A549 (cell line): ENCODE results near the gene UQCC2. TPM values are rescaled to one million over a fixed set of nuclear protein-coding genes. Genes with fewer than 3 reads are reported as not detected.
A peak's percentile ranks its signal among the peaks of the same experiment; 100 is the strongest.

Source experiments
- ATAC-seq, 2 experiments: fragments of 200-7000 bp in 1 of 2; fragments of >200 bp in 1 of 2; cut with Nextera tagmentation in 1 of 2; cut with Tn5 transposase in 1 of 2; 3 replicates each; pipeline versions ENCODE4 v1.8.0 to v1.9.1; 2018 to 2020; ENCODE audit warnings: mild to moderate bottlenecking in 1 of 2, moderate library complexity in 1 of 2
- CTCF ChIA-PET: fragments of 300-600 bp; sonication (Branson Sonifier 250); formaldehyde crosslinking; extraction: SDS; loops from one replicate; lab custom pipeline; 2021; ENCODE audit warnings: antibody characterized with exemption, inconsistent platforms; lab: Yijun Ruan, JAX
- POLR2A ChIA-PET: fragments of 350-600 bp; formaldehyde crosslinking; extraction: SDS; loops from one replicate; lab custom pipeline; 2021; ENCODE audit warnings: antibody characterized with exemption, inconsistent platforms; lab: Yijun Ruan, JAX
- DNase-seq, 2 experiments: peaks; one replicate each; pipeline versions ENCODE4 v3.0.0 to v3.0.0-alpha.2; 2011 to 2016; ENCODE audit warnings: low read depth in 1 of 2, low spot score in 1 of 2
- FAIRE-seq: peaks from 2 replicates; lab custom pipeline; 2011; peaks lifted over from hg19 to GRCh38; lab: Jason Lieb, UNC
- H3K27ac ChIP-seq, 2 experiments: fragments of >200 bp; sonication (Bioruptor Twin); formaldehyde crosslinking; 3 replicates each; pipeline ENCODE4 v1.5.1; 2016 to 2017
- H3K4me1 ChIP-seq: fragments of >200 bp; sonication (Bioruptor Twin); formaldehyde crosslinking; 3 replicates; pipeline ENCODE4 v1.6.1; 2016
- H3K4me2 ChIP-seq: fragments of >200 bp; sonication (Bioruptor Twin); formaldehyde crosslinking; 3 replicates; pipeline ENCODE4 v1.6.1; 2016
- H3K4me3 ChIP-seq: fragments of >200 bp; sonication (Bioruptor Twin); formaldehyde crosslinking; 3 replicates; pipeline ENCODE4 v1.5.1; 2016
- H3K9me3 ChIP-seq: fragments of >200 bp; sonication (Bioruptor Twin); formaldehyde crosslinking; 3 replicates; pipeline ENCODE4 v1.6.1; 2016
- CBX8 ChIP-seq: fragments of 200-600 bp; sonication (generic); IDR thresholded peaks from 2 replicates; pipeline ENCODE4 v1.6.1; 2016
- CEBPB ChIP-seq, 2 experiments: fragments of >200 bp in 1 of 2; sonication (Bioruptor Twin) in 1 of 2; formaldehyde crosslinking in 1 of 2; IDR thresholded peaks; 2 replicates each; pipeline ENCODE4 v1.6.1; 2012 to 2016
- CHD2 ChIP-seq: fragments of 150-350 bp; IDR thresholded peaks from 2 replicates; pipeline ENCODE4 v1.6.1; 2014; ENCODE audit warnings: low read length; ENCODE audit not compliant: partially characterized antibody
- CHD4 ChIP-seq: fragments of 200-600 bp; sonication (generic); IDR thresholded peaks from 2 replicates; pipeline ENCODE4 v1.6.1; 2016; ENCODE audit warnings: antibody characterized with exemption, mild to moderate bottlenecking, borderline replicate concordance
- EP300 ChIP-seq, 2 experiments: fragments of >200 bp; sonication (Bioruptor Twin); formaldehyde crosslinking; IDR thresholded peaks; 2 replicates in 1 of 2; 3 replicates in 1 of 2; pipeline ENCODE4 v1.6.1; 2016 to 2017
- FOSL2 ChIP-seq, 2 experiments: fragments of 450-650 bp in 1 of 2; fragments of >200 bp in 1 of 2; sonication (Bioruptor Twin) in 1 of 2; formaldehyde crosslinking; IDR thresholded peaks; 2 replicates each; pipeline versions ENCODE4 v1.5.0 to v1.6.1; 2016 to 2020; ENCODE audit warnings: mild to moderate bottlenecking in 1 of 2, moderate library complexity in 1 of 2
- GATA3 ChIP-seq: IDR thresholded peaks from 2 replicates; pipeline ENCODE4 v1.6.1; 2012; ENCODE audit warnings: borderline replicate concordance
- HOXB13 ChIP-seq: fragments of 250-450 bp; sonication (Bioruptor Pico); IDR thresholded peaks from 2 replicates; pipeline ENCODE4 v1.5.0; 2020; ENCODE audit warnings: low read depth, mild to moderate bottlenecking, moderate library complexity
- JUN ChIP-seq, 2 experiments: fragments of >200 bp; sonication (Bioruptor Twin); formaldehyde crosslinking; IDR thresholded peaks; 2 replicates in 1 of 2; 3 replicates in 1 of 2; pipeline ENCODE4 v1.6.1; 2016 to 2017
- JUNB ChIP-seq: fragments of >200 bp; sonication (Bioruptor Twin); formaldehyde crosslinking; IDR thresholded peaks from 2 replicates; pipeline ENCODE4 v1.6.1; 2016
- MAZ ChIP-seq: fragments of 150-350 bp; IDR thresholded peaks from 2 replicates; pipeline ENCODE4 v1.6.1; 2014; ENCODE audit warnings: antibody characterized with exemption, low read depth, low read length, borderline replicate concordance
- MYC ChIP-seq: IDR thresholded peaks from 2 replicates; pipeline ENCODE4 v1.6.1; 2012; ENCODE audit warnings: mild to moderate bottlenecking, inconsistent platforms, low read length, improper control_type of control experiment, borderline replicate concordance
- POLR2AphosphoS2 ChIP-seq: conservative IDR thresholded peaks from 2 replicates; pipeline ENCODE4 v1.6.1; 2012; ENCODE audit warnings: low read length, improper control_type of control experiment, inconsistent platforms
- RFX5 ChIP-seq: fragments of 450-650 bp; IDR thresholded peaks from 2 replicates; pipeline ENCODE4 v1.7.1; 2014; ENCODE audit warnings: antibody characterized with exemption, mild to moderate bottlenecking, moderate library complexity
- SMC3 ChIP-seq: fragments of >200 bp; sonication (Bioruptor Twin); formaldehyde crosslinking; IDR thresholded peaks from 3 replicates; pipeline ENCODE4 v1.6.1; 2018; ENCODE audit warnings: inconsistent platforms
- ZC3H11A ChIP-seq: fragments of 450-650 bp; IDR thresholded peaks from 2 replicates; pipeline ENCODE4 v1.6.1; 2014; ENCODE audit warnings: antibody characterized with exemption, mild to moderate bottlenecking
- ZNF302 ChIP-seq: fragments of 250-450 bp; sonication (Bioruptor Pico); IDR thresholded peaks from 2 replicates; pipeline ENCODE4 v1.9.0; 2021; ENCODE audit warnings: inconsistent platforms, mild to moderate bottlenecking, moderate library complexity
- ZSCAN20 ChIP-seq: fragments of 250-450 bp; sonication (Bioruptor Pico); IDR thresholded peaks from 2 replicates; pipeline ENCODE4 v1.8.0; 2022; ENCODE audit warnings: mild to moderate bottlenecking, moderate library complexity
- whole genome bisulfite sequencing: methylation state at CpG from one replicate; pipeline ENCODE4 v1.1.6; 2017; ENCODE audit errors: missing lambda C conversion rate; 5-methylcytosine and 5-hydroxymethylcytosine counted together
- polyA plus RNA-seq, 4 experiments: library from polyadenylated mRNA; depleted of rRNA in 3 of 4; stranded (reverse); fragments of >200 nt; fragmentation: RNase III in 1 of 4; extraction: RNeasy Plus Mini Kit Qiagen cat#74134 plus additional on column Dnase treatment in 1 of 4; gene quantifications; 2 replicates in 3 of 4; 3 replicates in 1 of 4; pipeline ENCODE4 v1.2.3, GENCODE V29; 2011 to 2017
- TF ChIP-seq, protein P1 (sequence below): fragments of >200 bp; sonication (Bioruptor Twin); formaldehyde crosslinking; IDR thresholded peaks from 3 replicates; pipeline ENCODE4 v1.6.1; 2016
- TF ChIP-seq, protein P2 (sequence below): fragments of 150-350 bp; IDR thresholded peaks from 2 replicates; pipeline ENCODE4 v1.6.1; 2014; ENCODE audit warnings: low read depth, mild to moderate bottlenecking, low read length
- TF ChIP-seq, protein P3 (sequence below): IDR thresholded peaks from 2 replicates; pipeline ENCODE4 v1.6.1; 2012
- TF ChIP-seq, protein P4 (sequence below): IDR thresholded peaks from 2 replicates; pipeline ENCODE4 v1.6.1; 2012
- TF ChIP-seq, protein P5 (sequence below): fragments of 250-450 bp; sonication (Bioruptor Pico); IDR thresholded peaks from 2 replicates; pipeline ENCODE4 v1.5.0; 2021; ENCODE audit warnings: mild to moderate bottlenecking, moderate library complexity, borderline replicate concordance

UQCC2 gene
- polyA plus RNA-seq, 2 of the 4 experiments (the other 2 are of a cell fraction), result 65.5 to 82.0 TPM

DNA sequence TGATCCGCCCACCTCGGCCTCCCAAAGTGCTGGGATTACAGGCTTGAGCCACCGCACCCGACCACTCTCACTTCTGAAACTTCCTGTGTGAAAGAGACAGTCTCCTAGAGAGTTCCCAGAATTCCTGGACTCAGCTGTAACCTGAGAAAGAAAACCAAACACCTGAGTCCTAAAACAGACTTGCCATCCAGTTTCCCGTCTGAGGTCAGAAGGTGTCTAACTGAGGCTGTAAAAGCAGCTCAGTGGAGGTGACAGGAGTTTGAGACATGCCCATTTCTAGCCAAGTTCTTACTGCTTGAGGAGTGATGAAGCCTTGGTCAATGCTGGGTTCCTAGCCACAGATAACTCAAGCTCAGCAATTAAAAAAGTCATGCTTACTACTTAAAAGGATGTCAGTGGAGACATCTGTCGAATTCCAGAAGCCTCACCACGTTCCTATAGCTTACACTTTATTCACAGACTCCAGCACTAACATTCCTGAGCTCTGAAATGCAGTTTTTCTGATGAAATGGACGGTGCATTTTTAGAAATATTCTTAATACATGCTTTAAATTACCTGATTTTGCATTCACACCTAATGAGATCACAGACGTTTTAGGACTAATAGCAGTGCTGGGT, 6.1 kb downstream of the UQCC2 start:
- CTCF ChIA-PET, result interaction anchor here (0.9 to 12.6 kb wide), 2 partner anchors 40 to 117 kb away, joined by 3 to 177 read pairs; no protein-coding TSS in a partner anchor
- POLR2A ChIA-PET, result no interaction called here
- 88% methylated on average over 9 of the region's 9 CpGs for WGBS

DNA sequence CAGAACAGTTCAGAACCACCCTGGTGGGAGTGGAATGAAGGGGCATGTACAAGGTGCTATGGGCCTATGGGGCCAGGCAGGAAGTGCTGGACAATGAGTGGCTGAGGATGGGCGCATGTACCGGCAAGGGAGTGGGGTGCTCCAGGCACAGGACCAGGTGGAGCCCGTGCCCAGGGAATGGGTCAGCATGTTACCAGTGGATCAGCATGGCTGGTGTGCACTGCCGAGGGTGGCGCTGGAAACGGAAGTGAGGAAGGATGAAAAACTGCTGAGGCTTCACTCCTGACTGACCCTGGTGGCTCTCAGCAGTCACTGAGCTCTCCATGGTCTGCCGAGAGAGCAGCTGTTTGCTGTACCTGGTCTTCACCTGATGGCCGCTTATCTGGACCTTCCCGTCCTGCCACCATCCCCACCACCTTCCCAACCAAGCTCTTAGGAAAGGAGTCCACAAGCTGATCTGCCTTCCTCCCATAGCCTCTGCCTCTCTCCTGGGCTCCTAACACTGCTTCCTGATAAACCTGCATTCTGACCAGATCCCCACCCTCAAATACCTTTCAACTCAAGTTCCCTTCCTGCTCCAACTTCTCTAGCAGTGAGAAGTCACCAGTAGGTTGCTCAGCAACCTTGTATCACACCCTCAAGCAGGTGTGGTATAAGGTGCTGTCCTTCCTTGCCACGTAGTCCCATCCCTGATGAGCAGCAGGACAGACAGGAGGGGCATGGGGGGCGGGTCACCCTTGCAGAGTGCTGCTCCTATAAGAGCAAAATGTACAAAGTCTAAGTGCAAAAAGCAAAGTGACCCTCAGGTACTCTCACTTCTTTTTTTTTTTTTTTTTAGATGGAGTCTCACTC, 7.1 kb downstream of the UQCC2 start:
- Histone ChIP-seq H3K27ac (no peak overlapping the region), H3K4me1 (0 out of 3 replicates have a peak, but pooled peaks cover 3% of the 10 kb centered on the region), H3K4me2 (no peak overlapping the region), H3K9me3 (no peaks in the 10 kb centered on the region), H3K4me3 (no peak overlapping the region)
- TF ChIP-seq MAZ (no peak), CHD2 (no peak), CEBPB (IDR thresholded peaks at IDR 0.05) (no peak), FOSL2 (IDR thresholded peaks at IDR 0.05) (no peak), FOSL2 (CRISPR knock-in tag; IDR thresholded peaks at IDR 0.05) (no peak), SMC3 (no peak), ZSCAN20 (CRISPR knock-in tag) (no peak), ZNF302 (CRISPR knock-in tag) (no peak)
- TF ChIP-seq, protein P1, sequence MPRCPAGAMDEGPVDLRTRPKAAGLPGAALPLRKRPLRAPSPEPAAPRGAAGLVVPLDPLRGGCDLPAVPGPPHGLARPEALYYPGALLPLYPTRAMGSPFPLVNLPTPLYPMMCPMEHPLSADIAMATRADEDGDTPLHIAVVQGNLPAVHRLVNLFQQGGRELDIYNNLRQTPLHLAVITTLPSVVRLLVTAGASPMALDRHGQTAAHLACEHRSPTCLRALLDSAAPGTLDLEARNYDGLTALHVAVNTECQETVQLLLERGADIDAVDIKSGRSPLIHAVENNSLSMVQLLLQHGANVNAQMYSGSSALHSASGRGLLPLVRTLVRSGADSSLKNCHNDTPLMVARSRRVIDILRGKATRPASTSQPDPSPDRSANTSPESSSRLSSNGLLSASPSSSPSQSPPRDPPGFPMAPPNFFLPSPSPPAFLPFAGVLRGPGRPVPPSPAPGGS, result no peak
- no peak for DNase-seq
- POLR2A ChIA-PET, result no interaction called here
- CTCF ChIA-PET, result interaction anchor here (0.7 to 12.6 kb wide), 2 partner anchors 10 to 116 kb away, joined by 3 to 177 read pairs; no protein-coding TSS in a partner anchor
- FAIRE-seq, result no peak
- ATAC-seq, result no peak
- WGBS, result 90% methylated on average over 11 of the region's 11 CpGs

More for the DNA sequence above, 6.1 kb downstream of the UQCC2 start:
- no peak for TF ChIP-seq POLR2AphosphoS2
- no peak for TF ChIP-seq CHD4
- no peak for TF ChIP-seq JUNB
- TF ChIP-seq, protein P1, result no peak
- no peak for TF ChIP-seq ZC3H11A
- TF ChIP-seq CEBPB (IDR thresholded peaks at IDR 0.05), result no peak
- ATAC-seq (no peak), FAIRE-seq (no peak), DNase-seq (no peak)
- Histone ChIP-seq H3K4me3 (no peak overlapping the region), H3K4me1 (peaks cover 6% of the 10 kb centered on the region; the same call in 2 of the 3 replicates), H3K27ac (no peak overlapping the region), H3K4me2 (no peak overlapping the region), H3K9me3 (no peaks in the 10 kb centered on the region)

DNA sequence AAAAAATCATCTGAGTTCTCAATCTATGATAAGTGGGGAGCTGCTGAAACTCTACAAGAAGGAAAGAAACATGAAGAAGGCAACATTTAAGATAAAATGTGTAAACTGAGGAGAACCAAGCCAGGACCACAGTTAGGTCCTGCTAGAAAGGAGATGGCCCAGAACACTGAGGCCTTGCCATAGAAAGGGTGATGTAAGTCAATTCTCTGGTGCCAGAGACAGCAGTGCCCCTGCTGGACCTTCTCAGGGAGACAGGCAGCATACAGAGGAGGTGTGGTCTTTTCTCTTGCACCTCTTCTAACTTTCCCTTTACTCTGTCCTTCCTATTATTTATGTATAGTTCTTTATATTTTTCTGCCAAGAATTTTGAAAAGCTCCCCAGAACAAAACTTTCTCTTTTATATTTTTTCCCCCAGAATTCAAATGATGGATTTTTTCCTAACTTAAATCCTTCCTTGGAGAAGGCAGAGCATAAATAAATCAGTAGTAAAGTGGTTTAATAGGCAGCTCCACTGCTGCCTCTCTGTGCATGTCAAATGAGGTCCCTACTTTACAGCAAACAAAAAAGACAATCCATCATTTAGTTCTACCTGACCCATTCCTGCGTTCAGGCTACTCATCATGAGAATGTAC, 9.0 kb downstream of the UQCC2 start:
- CTCF ChIA-PET, result interaction anchor here (0.6 to 12.6 kb wide), 21 partner anchors 9 to 567 kb away, joined by 3 to 177 read pairs (median 4); partner anchors contain the start of genes BAK1, ITPR3 and UQCC2
- FAIRE-seq, result no peak
- TF ChIP-seq, protein P2, sequence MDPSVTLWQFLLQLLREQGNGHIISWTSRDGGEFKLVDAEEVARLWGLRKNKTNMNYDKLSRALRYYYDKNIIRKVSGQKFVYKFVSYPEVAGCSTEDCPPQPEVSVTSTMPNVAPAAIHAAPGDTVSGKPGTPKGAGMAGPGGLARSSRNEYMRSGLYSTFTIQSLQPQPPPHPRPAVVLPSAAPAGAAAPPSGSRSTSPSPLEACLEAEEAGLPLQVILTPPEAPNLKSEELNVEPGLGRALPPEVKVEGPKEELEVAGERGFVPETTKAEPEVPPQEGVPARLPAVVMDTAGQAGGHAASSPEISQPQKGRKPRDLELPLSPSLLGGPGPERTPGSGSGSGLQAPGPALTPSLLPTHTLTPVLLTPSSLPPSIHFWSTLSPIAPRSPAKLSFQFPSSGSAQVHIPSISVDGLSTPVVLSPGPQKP, result no peak
- TF ChIP-seq MYC (no peak), RFX5 (no peak), GATA3 (no peak), CBX8 (no peak), JUN (IDR thresholded peaks at IDR 0.05) (no peak), HOXB13 (CRISPR knock-in tag) (no peak), EP300 (IDR thresholded peaks at IDR 0.05) (no peak)
- TF ChIP-seq, protein P3, sequence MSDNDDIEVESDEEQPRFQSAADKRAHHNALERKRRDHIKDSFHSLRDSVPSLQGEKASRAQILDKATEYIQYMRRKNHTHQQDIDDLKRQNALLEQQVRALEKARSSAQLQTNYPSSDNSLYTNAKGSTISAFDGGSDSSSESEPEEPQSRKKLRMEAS, result no peak
- TF ChIP-seq, protein P4, sequence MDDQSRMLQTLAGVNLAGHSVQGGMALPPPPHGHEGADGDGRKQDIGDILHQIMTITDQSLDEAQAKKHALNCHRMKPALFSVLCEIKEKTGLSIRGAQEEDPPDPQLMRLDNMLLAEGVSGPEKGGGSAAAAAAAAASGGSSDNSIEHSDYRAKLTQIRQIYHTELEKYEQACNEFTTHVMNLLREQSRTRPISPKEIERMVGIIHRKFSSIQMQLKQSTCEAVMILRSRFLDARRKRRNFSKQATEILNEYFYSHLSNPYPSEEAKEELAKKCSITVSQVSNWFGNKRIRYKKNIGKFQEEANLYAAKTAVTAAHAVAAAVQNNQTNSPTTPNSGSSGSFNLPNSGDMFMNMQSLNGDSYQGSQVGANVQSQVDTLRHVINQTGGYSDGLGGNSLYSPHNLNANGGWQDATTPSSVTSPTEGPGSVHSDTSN, result no peak
- TF ChIP-seq, protein P5, sequence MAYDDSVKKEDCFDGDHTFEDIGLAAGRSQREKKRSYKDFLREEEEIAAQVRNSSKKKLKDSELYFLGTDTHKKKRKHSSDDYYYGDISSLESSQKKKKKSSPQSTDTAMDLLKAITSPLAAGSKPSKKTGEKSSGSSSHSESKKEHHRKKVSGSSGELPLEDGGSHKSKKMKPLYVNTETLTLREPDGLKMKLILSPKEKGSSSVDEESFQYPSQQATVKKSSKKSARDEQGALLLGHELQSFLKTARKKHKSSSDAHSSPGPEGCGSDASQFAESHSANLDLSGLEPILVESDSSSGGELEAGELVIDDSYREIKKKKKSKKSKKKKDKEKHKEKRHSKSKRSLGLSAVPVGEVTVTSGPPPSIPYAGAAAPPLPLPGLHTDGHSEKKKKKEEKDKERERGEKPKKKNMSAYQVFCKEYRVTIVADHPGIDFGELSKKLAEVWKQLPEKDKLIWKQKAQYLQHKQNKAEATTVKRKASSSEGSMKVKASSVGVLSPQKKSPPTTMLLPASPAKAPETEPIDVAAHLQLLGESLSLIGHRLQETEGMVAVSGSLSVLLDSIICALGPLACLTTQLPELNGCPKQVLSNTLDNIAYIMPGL (CRISPR knock-in tag), result no peak

More for the DNA sequence above, 9.0 kb downstream of the UQCC2 start:
- POLR2A ChIA-PET, result interaction anchor here (1.2 kb wide), 1 partner anchor 9 kb away, joined by 6 read pairs; the partner anchor contains the start of gene UQCC2
- H3K27ac ChIP-seq, result peak overlapping the region in 1 of 2 experiments; percentile 40; a peak in 1 of 6 replicates
- ATAC-seq, result peak; percentile 84 to 90
- no peak overlapping the region for H3K4me3 ChIP-seq
- WGBS, result 59% methylated on average over 1 of the region's 1 CpG
- peaks cover 3% of the 10 kb centered on the region; the same call in 2 of the 3 replicates for H3K4me1 ChIP-seq
- no peaks in the 10 kb centered on the region for H3K9me3 ChIP-seq
- H3K4me2 ChIP-seq, result no peak overlapping the region
- peak; percentile 57 to 74 for DNase-seq
